Measurements from ENCODE around the gene IL1R1. TPM values are rescaled to one million over a fixed set of nuclear protein-coding genes. Genes with fewer than 3 reads are reported as not detected.

IL1R1 gene
- total RNA-seq, 3 donors from 2014 or later, result 17.8 to 40.1 (median 39.1) TPM

GRCh38 chr2:102171946-102172345, 29.4 kb downstream of the IL1R1 start:
- no peaks in the 10 kb centered on the region for H3K4me1 ChIP-seq (ENCODE audit: low read depth)
- intact Hi-C loops (cut with DNase I, micrococcal nuclease), result loop anchor here in 1 of 2 donors (10.0 kb wide), 1 partner anchor 73 kb away; no protein-coding TSS in a partner anchor
- no peaks in the 10 kb centered on the region for H3K36me3 ChIP-seq (ENCODE audit: low read depth)
- no peak for DNase-seq
- no peak overlapping the region for H3K4me3 ChIP-seq
- ATAC-seq, result no peak
- no peak for TF ChIP-seq CTCF (IDR thresholded peaks at IDR 0.05)
- H3K9me3 ChIP-seq, result no peaks in the 10 kb centered on the region

GRCh38 chr2:102172745-102173144, 30.2 kb downstream of the IL1R1 start:
- no peaks in the 10 kb centered on the region for H3K4me1 ChIP-seq (ENCODE audit: low read depth)
- intact Hi-C loops (cut with DNase I, micrococcal nuclease), result loop anchor here in 1 of 2 donors (10.0 kb wide), 1 partner anchor 72 kb away; no protein-coding TSS in a partner anchor
- H3K4me3 ChIP-seq, result no peak overlapping the region
- no peaks in the 10 kb centered on the region for H3K36me3 ChIP-seq (ENCODE audit: low read depth)
- TF ChIP-seq CTCF (IDR thresholded peaks at IDR 0.05), result no peak
- no peaks in the 10 kb centered on the region for H3K9me3 ChIP-seq
- no peak for ATAC-seq
- no peak for DNase-seq

DNA sequence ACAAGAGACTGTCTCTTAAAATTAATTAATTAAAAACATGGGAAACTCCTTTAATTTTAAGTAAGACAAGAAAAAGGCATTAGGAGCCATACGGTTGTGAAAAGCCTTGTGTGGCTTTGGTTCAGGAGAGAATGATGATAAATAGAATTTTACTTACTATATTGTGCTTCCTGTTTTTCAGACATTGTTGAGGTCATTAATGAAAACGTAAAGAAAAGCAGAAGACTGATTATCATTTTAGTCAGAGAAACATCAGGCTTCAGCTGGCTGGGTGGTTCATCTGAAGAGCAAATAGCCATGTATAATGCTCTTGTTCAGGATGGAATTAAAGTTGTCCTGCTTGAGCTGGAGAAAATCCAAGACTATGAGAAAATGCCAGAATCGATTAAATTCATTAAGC, 33.6 kb downstream of the IL1R1 start:
- no peak for ATAC-seq
- no peaks in the 10 kb centered on the region for H3K36me3 ChIP-seq (ENCODE audit: low read depth)

DNA sequence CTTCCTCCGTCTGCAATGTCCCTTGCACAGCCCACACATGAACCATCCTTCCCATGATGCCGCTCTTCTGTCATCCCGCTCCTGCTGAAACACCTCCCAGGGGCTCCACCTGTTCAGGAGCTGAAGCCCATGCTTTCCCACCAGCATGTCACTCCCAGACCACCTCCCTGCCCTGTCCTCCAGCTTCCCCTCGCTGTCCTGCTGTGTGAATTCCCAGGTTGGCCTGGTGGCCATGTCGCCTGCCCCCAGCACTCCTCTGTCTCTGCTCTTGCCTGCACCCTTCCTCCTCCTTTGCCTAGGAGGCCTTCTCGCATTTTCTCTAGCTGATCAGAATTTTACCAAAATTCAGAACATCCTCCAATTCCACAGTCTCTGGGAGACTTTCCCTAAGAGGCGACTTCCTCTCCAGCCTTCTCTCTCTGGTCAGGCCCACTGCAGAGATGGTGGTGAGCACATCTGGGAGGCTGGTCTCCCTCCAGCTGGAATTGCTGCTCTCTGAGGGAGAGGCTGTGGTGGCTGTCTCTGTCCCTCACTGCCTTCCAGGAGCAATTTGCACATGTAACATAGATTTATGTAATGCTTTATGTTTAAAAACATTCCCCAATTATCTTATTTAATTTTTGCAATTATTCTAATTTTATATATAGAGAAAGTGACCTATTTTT, 35.4 kb downstream of the IL1R1 start:
- DNase-seq (no peak), ATAC-seq (no peak)
- no peak for TF ChIP-seq CTCF (IDR thresholded peaks at IDR 0.05)
- Histone ChIP-seq H3K36me3 (ENCODE audit: low read depth) (no peaks in the 10 kb centered on the region), H3K4me1 (ENCODE audit: low read depth) (no peaks in the 10 kb centered on the region), H3K4me3 (no peak overlapping the region), H3K9me3 (no peaks in the 10 kb centered on the region)
- intact Hi-C loops (cut with DNase I, micrococcal nuclease), result loop anchor here in 1 of 2 donors (10.0 kb wide), 1 partner anchor 67 kb away; no protein-coding TSS in a partner anchor

More for the DNA sequence above, 33.6 kb downstream of the IL1R1 start:
- no peaks in the 10 kb centered on the region for H3K4me1 ChIP-seq (ENCODE audit: low read depth)
- no peak overlapping the region for H3K4me3 ChIP-seq
- no peak for TF ChIP-seq CTCF (IDR thresholded peaks at IDR 0.05)
- intact Hi-C loops (cut with DNase I, micrococcal nuclease), result loop anchor here in 1 of 2 donors (10.0 kb wide), 1 partner anchor 69 kb away; no protein-coding TSS in a partner anchor
- no peaks in the 10 kb centered on the region for H3K9me3 ChIP-seq
- DNase-seq, result no peak

GRCh38 chr2:102179061-102179460, 36.5 kb downstream of the IL1R1 start:
- H3K4me1 ChIP-seq (ENCODE audit: low read depth), result no peaks in the 10 kb centered on the region
- no peak for TF ChIP-seq CTCF (IDR thresholded peaks at IDR 0.05)
- DNase-seq (no peak), ATAC-seq (no peak)
- no peak overlapping the region for H3K4me3 ChIP-seq
- H3K9me3 ChIP-seq, result no peaks in the 10 kb centered on the region
- no peaks in the 10 kb centered on the region for H3K36me3 ChIP-seq (ENCODE audit: low read depth)
- intact Hi-C loops (cut with DNase I, micrococcal nuclease), result loop anchor here in 1 of 2 donors (10.0 kb wide), 1 partner anchor 66 kb away; no protein-coding TSS in a partner anchor

All from mucosa of descending colon (tissue), 3 donors.